ENCODE measurements around the gene SLC24A3.

The SLC24A3 gene

GRCh38 chr20:19522071-19522801 is 309.8 kb downstream of the SLC24A3 start:
- ATAC-seq: no peak
- no peak for TF ChIP-seq BACH2 (CRISPR knock-in tag; IDR thresholded peaks at IDR 0.05; ENCODE audit: borderline replicate concordance)
- no peak for TF ChIP-seq PATZ1 (CRISPR knock-in tag; IDR thresholded peaks at IDR 0.05; ENCODE audit: borderline replicate concordance)
- no peak for TF ChIP-seq CSDC2 (CRISPR knock-in tag; IDR thresholded peaks at IDR 0.05)
- TF ChIP-seq ARNTL (CRISPR knock-in tag; IDR thresholded peaks at IDR 0.05; ENCODE audit: borderline replicate concordance, low read depth): no peak
- no peak for TF ChIP-seq OSR1 (CRISPR knock-in tag; IDR thresholded peaks at IDR 0.05)
- no peak for TF ChIP-seq ZNF70 (CRISPR knock-in tag; IDR thresholded peaks at IDR 0.05)
- TF ChIP-seq CSRNP3 (CRISPR knock-in tag; IDR thresholded peaks at IDR 0.05): no peak
- TF ChIP-seq PPARA (CRISPR knock-in tag; IDR thresholded peaks at IDR 0.05; ENCODE audit: borderline replicate concordance): no peak
- TF ChIP-seq ZFP30 (CRISPR knock-in tag; IDR thresholded peaks at IDR 0.05): no peak
- TF ChIP-seq CREB5 (CRISPR knock-in tag; IDR thresholded peaks at IDR 0.05; ENCODE audit: low read depth): no peak
- no peak for TF ChIP-seq ZC3H10 (CRISPR knock-in tag; IDR thresholded peaks at IDR 0.05)
- no peak for TF ChIP-seq GLIS3 (CRISPR knock-in tag; IDR thresholded peaks at IDR 0.05)
- TF ChIP-seq TSHZ2 (CRISPR knock-in tag; IDR thresholded peaks at IDR 0.05): no peak
- TF ChIP-seq ZNF565 (CRISPR knock-in tag; conservative IDR thresholded peaks at IDR 0.05; ENCODE audit: low read depth): no peak
- TF ChIP-seq ESRRG (CRISPR knock-in tag; IDR thresholded peaks at IDR 0.05): no peak
- TF ChIP-seq SNAI2 (CRISPR knock-in tag; IDR thresholded peaks at IDR 0.05): no peak
- no peak for TF ChIP-seq ZFP3 (CRISPR knock-in tag; IDR thresholded peaks at IDR 0.05)
- no peak for TF ChIP-seq POU6F1 (CRISPR knock-in tag; IDR thresholded peaks at IDR 0.05; ENCODE audit: borderline replicate concordance, low read depth)

- TF ChIP-seq ZNF70 (CRISPR knock-in tag; IDR thresholded peaks at IDR 0.05) (no peak), ZC3H10 (CRISPR knock-in tag; IDR thresholded peaks at IDR 0.05) (no peak), CSDC2 (CRISPR knock-in tag; IDR thresholded peaks at IDR 0.05) (no peak), ARNTL (CRISPR knock-in tag; IDR thresholded peaks at IDR 0.05; ENCODE audit: borderline replicate concordance, low read depth) (no peak), CREB5 (CRISPR knock-in tag; IDR thresholded peaks at IDR 0.05; ENCODE audit: low read depth) (no peak), ZNF565 (CRISPR knock-in tag; conservative IDR thresholded peaks at IDR 0.05; ENCODE audit: low read depth) (no peak), PPARA (CRISPR knock-in tag; IDR thresholded peaks at IDR 0.05; ENCODE audit: borderline replicate concordance) (no peak), RARB (CRISPR knock-in tag; IDR thresholded peaks at IDR 0.05) (no peak), TCF4 (CRISPR knock-in tag; IDR thresholded peaks at IDR 0.05; ENCODE audit: borderline replicate concordance) (no peak), GLIS3 (CRISPR knock-in tag; IDR thresholded peaks at IDR 0.05) (no peak), OSR1 (CRISPR knock-in tag; IDR thresholded peaks at IDR 0.05) (no peak), POU6F1 (CRISPR knock-in tag; IDR thresholded peaks at IDR 0.05; ENCODE audit: borderline replicate concordance, low read depth) (no peak), SNAI2 (CRISPR knock-in tag; IDR thresholded peaks at IDR 0.05) (no peak), ZNF8 (CRISPR knock-in tag; IDR thresholded peaks at IDR 0.05) (no peak), CSRNP3 (CRISPR knock-in tag; IDR thresholded peaks at IDR 0.05) (no peak), ESRRG (CRISPR knock-in tag; IDR thresholded peaks at IDR 0.05) (no peak), TOX (CRISPR knock-in tag; IDR thresholded peaks at IDR 0.05; ENCODE audit: borderline replicate concordance) (no peak)
- no peak for ATAC-seq
Measured at GRCh38 chr20:19522836-19523590, 310.6 kb downstream of the SLC24A3 start.
